Activated T-cell treated with anti-CD3 and anti-CD28 coated beads for 4 hours (primary cell): ENCODE measurements around the gene E2F1.

ENCODE experiments used
- DNase-seq: peaks from one replicate; pipeline ENCODE4 v3.0.0-alpha.2; 2020

Gene E2F1, protein sequence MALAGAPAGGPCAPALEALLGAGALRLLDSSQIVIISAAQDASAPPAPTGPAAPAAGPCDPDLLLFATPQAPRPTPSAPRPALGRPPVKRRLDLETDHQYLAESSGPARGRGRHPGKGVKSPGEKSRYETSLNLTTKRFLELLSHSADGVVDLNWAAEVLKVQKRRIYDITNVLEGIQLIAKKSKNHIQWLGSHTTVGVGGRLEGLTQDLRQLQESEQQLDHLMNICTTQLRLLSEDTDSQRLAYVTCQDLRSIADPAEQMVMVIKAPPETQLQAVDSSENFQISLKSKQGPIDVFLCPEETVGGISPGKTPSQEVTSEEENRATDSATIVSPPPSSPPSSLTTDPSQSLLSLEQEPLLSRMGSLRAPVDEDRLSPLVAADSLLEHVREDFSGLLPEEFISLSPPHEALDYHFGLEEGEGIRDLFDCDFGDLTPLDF

DNA sequence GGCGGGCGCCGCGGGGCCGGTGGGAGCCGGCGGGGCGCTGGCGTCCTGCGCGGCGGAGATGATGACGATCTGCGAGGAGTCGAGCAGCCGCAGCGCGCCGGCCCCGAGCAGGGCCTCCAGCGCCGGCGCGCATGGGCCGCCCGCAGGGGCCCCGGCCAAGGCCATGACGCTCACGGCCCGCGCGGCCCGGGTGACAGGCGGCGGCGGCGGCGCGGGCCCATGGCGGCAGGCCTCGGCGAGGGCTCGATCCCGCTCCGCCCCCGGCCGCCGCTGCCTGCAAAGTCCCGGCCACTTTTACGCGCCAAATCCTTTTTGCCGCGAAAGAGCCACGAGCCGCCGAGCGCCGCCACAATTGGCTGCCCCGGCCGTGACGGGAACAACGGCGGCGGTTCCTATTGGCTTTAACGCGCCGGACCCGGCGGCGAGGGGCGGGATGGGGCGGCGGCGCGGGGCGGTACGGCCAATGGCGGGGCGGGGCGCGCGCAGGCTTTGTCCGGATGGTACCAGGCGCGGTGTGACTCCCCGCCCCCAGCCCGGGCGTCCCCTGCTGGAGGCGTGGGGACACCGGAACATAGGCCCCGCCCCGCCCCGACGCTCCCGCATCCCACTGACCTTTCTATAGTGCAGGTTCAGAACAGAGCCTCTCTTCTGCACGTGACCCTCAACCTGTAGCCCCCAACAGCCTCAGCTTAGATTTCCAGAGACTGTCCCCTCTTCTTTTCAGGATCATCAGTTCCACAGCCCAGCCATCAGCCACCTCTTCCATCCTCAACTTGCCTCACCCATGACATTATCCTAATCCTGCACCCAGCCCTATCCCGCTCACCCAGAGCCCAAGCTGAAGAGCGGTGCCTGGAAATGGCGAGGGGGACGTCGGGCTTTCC lies at the start of gene E2F1:
TSS of gene E2F1 (minus strand) at position 286 of the 884 bp plus-strand sequence. CDS start at position 165, 121 bp downstream.
- DNase-seq = peak; percentile 90

DNA sequence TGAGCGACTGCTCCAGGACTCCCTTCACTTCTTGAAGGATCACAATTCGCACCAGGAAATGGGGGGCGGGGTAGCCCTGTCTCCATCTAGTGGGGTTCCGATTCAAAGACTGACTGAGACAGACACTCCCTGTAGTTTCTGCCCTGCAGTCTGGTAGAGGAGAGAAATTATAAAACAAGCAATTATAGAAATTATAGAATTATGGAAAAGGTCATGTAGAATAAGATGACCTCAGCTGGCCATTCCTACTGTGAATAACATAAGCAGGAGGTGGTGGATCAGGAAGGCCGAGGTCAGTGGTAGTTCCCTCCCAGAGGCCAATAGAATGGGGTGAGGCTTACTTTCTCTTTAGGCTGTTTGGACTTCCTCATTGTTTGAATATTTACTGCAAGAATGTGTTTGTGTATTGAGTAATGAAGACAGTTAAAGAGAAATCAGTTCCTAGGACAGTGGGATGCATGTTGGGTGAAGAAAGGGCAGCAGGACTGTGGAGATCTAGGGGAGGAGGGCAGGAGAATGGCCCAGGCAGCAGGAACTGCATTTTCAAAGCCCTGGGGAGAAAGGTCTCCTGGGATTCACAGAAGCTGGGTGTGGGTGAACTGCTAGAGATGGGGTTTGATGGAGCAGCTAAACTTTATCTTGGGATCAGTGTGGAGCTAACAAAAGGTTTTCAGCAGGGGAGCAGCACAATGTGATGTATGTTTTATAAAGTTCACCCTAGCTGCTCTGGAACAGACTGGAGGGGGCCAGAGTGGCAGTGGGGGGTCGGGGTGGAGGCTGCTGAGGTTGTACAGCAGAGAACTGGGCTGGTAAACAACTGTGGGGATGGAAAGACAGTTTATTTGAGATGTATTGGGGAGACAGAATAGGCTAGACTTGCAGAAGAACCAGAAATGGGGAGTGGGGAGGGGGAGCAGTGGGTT lies 47.7 kb upstream of the E2F1 start:
- no peak for DNase-seq

DNA sequence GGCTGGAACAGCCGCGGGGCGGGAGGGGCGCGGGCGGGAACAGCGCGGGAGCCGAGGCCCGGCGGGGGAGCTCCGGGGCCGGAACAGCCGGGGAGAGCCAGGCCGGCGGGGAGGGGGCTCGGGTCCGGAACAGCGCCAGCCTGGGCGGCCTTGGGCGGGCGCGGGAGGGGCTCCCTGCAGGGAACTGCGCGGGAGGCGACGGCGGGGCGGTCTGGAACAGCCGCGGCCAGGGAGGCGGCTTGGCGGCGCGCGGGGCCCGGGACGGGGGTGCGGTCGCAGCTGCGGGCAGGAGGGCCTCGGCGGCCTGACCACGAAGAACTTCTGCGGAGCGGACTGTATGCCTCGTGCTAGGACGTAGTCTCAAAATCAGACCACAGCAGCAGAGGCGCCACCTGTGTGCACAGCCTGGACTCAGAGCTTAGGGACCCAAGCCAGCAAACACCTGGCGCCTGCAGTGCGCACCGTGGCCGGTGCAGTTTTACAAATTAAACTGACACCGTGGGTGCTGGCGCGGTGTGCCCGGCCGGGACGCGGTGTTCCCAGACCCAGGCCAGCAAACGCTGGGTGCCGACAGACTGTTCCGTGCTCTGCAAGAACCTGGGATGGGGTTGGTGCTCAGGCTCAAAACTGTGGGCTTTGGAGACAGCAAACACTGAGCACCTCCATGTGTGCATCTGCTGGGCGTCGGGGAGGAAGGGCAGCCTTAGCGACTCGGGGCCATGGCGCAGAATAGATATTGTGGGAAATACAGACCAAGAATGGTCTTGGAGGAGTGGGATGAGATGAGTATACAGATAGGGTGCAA lies 46.2 kb upstream of the E2F1 start:
- DNase-seq = peak; percentile 72

DNA sequence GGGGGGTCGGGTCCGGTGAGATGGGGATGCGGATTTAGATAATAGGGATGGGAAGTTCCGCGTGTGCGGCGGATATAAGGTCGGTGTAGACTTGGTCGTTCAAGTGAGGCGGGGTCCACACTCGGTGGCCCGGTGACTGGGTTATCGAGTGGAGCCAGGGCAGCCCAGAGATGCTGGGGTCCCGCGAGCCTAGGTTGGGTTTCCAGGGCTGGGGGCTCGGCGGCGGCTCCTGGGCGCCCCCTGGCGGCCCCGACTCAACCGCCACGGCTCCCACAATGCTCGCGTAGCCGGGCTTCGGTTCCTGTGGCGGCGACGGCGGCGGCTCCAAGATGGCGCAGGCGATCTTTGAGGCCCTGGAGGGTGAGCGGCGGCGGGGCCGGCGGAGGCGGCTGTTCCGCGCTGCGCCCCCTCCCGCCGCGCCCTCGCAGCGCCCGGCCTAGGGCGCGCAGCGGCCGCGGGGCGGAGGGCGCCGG lies 45.5 kb upstream of the E2F1 start, which contains the start of gene ZNF341:
TSS of gene ZNF341 (plus strand) at position 304 of the 473 bp plus-strand sequence. CDS start at position 330, 26 bp downstream.
- peak; percentile 73 for DNase-seq

DNA sequence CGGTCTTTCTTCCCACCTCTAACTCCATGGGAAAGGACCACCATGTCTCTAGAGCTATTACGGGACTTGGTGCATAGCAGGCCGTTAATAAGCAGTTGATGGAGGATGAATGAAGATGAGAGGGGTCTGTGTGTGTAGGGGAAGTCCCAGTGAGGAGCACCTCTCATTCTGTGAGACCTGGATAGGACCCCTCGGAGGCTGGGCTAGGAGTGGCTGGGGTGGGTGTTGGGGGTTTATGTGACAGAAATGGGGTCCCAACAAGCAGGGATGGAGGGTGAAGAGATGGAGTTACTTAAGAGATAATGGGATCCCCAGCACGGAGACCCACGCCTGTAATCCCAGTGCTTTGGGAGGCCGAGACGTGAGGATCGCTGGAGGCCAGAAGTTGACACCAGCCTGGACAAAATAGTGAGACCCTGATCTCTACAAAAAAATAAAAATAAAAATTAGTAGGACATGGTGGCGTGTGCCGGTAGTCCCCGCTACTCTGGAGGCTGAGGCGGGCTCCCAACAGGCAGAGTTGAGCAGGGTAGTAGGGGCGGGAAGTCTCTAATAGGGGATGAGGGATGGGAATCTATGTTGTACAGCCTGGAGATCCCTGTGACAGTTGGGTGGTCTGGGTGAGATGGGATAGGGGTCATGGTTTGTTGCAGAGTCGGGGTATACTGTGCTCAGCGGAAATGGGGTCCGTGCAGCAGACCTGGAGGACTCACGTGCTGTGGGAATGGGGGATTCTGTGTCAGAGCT lies 44.9 kb upstream of the E2F1 start:
- no peak for DNase-seq

DNA sequence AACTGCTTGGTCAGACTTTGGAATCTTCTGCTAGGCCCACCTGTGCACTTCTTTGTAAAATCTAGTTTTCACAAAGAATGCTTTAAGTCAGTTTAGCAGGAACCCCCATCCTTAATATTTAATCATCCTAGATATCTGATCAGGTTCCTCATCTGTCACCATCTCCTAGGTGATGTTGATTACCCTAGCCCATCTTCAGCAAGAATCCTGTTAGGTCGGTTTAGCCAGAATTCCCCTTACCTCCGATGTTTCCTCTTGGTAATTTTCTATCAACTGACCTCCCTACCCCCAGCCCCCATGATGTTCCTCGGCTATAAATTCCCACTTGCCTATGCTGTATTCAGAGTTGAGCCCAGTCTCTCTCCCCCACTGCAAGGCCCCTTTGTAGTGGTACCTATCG lies 42.9 kb upstream of the E2F1 start:
- no peak for DNase-seq

DNA sequence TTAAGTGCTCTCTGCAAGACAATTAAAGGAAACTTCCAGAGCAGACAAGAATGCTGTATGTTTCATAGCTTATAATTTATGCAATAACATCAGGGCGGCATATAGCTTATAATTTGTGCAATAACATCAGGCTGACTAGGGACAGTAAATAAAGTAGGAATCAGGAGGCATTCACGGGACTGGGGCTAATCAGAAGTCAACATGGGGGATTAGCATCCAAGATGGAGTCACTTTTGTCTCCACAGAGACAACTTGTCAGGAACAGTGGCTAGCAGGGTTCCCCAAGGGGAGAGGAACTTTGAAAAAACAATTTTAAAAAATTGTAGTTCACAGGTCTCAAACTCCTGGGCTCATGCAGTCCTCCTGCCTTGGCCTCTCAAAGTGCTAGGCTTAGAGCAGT lies 42.3 kb upstream of the E2F1 start:
- no peak for DNase-seq

DNA sequence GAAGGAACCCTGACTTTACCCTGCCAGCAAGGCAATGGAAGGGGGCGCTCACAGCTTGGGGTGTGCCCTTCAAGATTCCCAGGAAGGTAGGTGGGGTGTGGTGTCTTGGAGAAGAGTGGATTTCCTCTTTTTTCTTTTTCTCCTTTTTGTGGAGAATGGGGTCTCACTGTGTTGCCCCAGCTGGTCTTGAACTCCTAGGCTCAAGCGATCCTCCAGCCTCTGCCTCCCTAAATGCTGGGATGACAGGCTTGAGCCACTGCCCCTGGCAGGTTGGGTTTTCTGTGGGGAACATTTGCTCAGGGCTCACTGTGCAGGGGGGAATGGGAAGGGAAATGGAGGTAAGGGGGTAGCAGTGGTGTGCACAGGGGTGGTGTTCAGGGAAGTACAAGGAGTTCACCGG lies 41.6 kb upstream of the E2F1 start:
- no peak for DNase-seq

DNA sequence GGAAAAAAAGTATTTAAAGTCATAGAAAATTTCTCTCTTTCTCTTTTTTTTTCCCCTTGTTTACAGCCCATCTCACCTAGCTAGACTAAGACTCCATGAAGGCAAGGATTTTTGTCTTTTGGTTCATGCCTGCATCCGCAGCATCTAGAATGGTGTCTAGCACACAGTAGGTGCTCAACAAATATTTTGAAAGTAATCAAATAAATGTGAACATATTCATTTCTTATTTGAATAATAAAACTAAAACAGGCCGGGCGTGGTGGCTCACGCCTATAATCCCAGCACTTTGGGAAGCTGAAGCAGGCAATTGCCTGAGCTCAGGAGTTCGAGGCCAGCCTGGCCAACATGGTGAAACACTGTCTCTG lies 40.9 kb upstream of the E2F1 start:
- DNase-seq = no peak

DNA sequence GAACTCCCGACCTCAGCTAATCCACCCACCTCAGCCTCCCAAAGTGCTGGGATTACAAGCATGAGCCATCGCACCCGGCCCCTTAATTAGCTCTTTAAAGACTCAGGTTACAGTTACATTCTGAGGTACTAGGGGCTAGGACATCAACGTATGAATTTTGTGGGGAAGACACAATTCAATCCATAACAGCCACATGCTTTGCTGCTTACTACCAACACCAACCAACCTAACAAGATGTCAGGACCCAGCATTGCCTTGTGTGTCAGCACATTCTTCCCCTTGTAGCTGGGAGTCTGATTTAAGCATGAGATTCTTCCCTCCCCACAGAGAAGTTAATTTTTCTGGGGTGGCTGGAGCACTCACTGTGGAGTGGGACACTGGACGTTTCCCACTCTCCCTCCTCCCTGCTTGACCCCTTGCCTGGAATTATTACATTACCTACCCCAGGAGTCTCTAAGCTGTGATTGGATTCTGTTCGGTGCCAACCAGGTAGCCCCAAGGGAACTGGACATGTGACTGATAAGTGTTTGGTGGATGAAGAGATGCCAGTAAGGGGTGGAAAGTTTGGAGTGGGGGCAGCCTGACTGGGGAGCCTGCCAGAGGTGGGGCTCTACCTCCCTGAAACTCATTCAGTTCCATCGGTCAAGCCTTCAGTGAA lies 39.6 kb upstream of the E2F1 start:
- DNase-seq = no peak

DNA sequence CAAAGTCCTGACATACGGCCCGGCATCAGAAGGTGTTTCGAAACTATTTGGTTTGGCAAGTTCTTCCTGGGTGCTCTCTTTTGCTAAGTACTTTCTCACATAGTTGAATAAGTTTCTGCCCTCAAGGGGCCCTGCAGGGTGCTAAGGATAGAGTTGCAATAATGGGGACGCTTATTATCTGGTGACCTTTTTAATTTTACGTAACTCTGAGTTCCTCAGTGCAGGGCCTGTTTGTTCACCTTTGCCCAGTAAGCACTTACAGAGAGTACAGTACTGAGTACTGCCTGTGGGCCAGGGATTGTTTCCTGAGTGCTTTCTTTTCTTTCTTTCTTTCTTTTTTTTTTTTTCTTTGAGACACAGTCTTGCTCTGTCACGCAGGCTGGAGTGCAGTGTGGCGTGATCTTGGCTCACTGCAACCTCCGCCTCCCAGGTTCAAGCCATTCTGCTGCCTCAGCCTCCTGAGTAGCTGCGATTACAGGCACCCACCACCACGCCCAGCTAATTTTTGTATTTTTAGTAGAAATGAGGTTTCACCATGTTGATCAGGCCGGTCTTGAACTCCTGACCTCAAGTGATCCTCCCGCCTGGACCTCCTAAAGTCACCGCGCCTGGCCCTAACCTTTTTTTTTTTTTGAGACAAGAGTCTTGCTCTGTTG lies 38.4 kb upstream of the E2F1 start:
- DNase-seq = no peak

DNA sequence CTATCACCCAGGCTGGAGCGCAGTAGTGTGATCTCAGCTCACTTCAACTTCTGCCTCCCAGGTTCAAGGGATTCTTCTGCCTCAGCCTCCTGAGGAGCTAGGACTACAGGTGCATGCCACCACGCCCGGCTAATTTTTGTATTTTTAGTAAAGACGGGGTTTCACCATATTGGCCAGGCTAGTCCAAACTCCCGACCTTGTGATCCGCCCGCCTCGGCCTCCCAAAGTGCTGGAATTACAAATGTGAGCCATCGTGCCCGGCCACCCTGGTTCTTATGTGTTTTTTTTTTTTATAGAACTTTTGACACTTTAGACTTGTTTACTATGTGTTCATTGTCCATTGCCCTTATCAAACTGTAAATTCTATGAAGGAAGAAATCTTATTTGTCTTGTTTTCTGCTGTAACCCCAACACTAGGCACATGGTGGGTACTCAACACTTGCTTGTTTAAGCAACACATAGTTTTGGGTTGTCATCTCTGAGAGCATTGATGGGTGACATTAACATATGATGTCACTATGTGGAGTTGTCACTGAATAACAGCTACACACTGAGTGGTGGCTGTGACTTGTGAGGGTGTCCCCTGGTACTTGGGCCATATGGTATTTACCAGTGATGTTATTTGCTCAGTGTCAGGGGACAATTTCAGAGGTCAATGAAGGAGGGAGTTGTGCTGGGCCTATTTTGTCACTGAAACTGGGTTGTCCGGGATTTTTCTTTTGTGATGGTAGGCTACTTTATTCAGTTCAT lies 35.4 kb upstream of the E2F1 start:
- DNase-seq = no peak

DNA sequence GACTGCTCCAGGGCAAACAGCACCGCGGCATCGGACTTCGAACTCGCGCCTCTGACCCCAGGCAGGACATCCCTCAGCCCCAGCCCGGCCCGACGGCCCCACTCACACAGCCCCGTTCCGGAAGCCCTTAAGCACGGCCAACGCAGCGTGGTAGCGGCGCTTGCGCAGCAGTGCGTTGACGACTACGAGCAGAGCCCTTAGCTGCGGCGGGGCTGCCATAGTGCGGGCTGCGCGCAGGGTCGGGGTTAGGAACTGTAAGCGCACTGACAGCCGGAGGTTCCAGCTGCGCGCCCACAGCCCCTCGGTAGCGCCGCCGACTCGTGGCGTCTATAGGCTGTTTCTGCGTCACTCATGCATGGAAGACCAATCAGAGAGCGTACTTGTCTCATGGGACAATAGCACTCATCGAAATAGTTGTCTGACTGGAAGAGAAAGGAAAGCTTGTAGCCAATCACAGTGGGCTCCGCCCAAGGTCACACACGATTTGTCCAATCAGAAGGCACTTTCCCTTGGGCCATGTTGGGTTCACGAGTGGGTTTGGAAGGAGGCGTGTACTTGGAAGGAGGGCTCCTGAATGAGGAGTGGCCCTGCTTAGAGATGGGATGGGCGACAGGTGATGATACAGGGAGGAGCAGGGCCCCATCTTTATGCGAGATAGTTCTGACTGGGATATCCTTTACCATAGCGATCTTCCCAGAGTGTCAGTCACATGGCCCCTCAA lies 34.0 kb upstream of the E2F1 start, which contains the start of gene PXMP4:
TSS of gene PXMP4 (minus strand) at position 322 of the 721 bp plus-strand sequence. CDS start at position 219, 103 bp downstream.
- peak; percentile 78 for DNase-seq

DNA sequence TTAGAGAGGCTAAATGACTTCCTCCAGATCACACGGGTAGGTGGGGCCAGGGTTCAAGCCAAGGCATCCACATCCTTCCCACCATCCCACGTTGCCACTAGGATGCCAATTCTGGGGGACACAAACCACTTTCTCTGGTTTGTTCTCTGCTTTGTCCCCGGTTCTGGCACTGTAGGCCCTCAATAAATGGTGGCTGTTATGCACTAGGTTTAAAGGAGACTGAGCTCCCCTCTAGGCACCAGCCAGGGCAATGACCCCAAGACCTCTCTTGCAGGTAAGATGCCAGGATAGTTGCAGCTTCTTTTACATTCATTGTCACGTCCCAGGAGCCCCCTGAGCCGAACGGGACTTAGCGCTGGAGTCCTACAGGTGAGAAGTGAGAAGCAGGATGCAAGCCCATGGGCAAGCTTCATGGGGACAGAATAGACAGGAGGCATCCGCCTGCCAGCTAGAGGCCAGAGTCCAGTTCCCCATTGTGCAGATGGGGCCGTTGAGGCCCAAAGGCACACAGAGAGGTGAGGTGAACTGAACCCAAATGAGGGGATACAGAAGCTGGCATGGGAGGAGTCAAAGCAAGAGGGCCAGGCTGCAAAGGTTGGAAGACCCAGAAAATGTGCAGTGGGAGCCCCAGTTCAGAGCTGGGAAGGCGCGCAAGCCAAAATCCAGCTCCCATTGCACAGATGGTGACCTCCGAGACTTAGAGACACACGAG lies 33.2 kb upstream of the E2F1 start:
- DNase-seq = no peak

DNA sequence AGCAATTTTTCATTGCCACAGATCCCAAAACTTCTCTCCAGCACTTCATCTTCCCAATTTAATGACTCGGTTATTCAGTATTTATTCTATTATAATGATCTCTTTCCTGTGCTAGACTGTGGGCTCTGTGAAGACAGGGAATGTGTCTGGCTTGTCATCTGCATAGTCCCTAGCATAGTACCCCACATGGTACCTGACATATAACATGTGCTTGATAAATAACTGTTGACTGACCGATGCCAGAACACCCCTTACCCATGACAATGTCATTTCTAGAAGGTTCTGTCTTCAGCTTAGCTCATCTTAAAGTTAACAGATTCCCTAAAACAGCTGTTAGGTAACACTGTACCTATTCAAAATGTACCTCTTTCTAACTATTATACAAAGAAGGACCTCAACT lies 30.3 kb upstream of the E2F1 start:
- DNase-seq = no peak

DNA sequence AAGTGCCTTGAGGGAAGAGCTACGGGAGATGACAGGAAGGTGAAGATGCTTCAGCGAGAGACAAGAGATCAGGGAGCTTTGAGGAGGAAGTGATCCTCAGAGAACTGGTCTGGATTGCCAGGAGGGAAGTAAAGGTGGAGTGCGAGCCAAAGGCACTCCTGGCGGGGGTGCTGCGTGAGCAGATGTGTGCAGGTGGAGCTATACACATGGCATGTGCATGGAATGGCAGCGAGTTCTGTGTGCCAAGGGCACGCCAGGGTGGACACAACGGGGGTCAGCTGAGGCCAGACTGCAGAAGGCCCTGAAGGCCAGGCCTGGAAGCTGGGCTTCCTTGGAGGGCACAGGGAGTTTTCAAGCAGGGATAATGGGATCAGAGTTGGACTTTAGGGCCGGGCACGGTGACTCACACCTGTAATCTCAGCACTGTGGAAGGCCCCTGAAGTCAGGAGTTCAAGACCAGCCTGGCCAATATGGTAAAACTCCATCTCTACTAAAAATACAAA lies 27.7 kb upstream of the E2F1 start:
- no peak for DNase-seq

DNA sequence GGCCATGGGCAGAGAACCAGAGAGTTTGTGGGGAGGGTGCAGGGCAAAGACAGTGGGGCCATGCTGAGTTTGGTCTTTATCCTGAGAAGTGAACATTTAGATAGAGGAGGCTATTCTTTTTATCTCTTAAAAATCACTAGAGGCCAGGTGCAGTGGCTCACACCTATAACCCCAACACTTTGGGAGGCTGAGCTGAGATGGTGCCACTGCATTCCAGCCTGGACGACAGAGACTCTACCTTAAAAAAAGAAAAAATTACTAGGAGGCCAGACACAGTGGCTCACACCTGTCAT lies 25.2 kb upstream of the E2F1 start:
- DNase-seq = no peak
